ENCODE data around the gene KCP. TPM values are rescaled to one million over a fixed set of nuclear protein-coding genes. Genes with fewer than 3 reads are reported as not detected.

The KCP gene
- total and polyA plus RNA-seq, 2 of the 13 experiments (the other 11 are each of a cell fraction or from before 2014, with no cell fraction given), result 0.37 to 1.0 TPM

DNA sequence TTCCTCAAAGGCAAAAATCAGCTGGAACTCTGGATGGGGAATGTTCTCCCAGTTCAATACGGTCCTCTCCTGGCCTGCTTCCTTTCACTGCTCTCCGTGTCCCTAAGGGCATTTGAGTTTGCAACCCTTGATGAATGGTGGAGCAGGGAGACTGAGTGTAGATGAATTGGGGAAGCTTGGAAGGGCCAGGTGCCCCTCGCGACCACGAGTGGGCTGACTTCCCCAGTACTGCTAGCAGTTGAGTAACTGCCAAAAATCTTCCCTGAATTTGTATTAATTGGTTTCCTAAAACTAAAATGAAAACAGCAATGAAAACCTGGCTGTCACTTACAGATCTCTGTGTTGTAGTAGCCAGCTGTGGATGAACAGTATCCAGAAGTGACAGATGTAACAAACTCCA lies 40.8 kb upstream of the KCP start (continued):
- TF ChIP-seq, protein P1, sequence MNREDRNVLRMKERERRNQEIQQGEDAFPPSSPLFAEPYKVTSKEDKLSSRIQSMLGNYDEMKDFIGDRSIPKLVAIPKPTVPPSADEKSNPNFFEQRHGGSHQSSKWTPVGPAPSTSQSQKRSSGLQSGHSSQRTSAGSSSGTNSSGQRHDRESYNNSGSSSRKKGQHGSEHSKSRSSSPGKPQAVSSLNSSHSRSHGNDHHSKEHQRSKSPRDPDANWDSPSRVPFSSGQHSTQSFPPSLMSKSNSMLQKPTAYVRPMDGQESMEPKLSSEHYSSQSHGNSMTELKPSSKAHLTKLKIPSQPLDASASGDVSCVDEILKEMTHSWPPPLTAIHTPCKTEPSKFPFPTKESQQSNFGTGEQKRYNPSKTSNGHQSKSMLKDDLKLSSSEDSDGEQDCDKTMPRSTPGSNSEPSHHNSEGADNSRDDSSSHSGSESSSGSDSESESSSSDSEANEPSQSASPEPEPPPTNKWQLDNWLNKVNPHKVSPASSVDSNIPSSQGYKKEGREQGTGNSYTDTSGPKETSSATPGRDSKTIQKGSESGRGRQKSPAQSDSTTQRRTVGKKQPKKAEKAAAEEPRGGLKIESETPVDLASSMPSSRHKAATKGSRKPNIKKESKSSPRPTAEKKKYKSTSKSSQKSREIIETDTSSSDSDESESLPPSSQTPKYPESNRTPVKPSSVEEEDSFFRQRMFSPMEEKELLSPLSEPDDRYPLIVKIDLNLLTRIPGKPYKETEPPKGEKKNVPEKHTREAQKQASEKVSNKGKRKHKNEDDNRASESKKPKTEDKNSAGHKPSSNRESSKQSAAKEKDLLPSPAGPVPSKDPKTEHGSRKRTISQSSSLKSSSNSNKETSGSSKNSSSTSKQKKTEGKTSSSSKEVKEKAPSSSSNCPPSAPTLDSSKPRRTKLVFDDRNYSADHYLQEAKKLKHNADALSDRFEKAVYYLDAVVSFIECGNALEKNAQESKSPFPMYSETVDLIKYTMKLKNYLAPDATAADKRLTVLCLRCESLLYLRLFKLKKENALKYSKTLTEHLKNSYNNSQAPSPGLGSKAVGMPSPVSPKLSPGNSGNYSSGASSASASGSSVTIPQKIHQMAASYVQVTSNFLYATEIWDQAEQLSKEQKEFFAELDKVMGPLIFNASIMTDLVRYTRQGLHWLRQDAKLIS (CRISPR knock-in tag; IDR thresholded peaks at IDR 0.05), result no peak
- no peak for TF ChIP-seq JDP2 (CRISPR knock-in tag; IDR thresholded peaks at IDR 0.05; ENCODE audit: borderline replicate concordance)

DNA sequence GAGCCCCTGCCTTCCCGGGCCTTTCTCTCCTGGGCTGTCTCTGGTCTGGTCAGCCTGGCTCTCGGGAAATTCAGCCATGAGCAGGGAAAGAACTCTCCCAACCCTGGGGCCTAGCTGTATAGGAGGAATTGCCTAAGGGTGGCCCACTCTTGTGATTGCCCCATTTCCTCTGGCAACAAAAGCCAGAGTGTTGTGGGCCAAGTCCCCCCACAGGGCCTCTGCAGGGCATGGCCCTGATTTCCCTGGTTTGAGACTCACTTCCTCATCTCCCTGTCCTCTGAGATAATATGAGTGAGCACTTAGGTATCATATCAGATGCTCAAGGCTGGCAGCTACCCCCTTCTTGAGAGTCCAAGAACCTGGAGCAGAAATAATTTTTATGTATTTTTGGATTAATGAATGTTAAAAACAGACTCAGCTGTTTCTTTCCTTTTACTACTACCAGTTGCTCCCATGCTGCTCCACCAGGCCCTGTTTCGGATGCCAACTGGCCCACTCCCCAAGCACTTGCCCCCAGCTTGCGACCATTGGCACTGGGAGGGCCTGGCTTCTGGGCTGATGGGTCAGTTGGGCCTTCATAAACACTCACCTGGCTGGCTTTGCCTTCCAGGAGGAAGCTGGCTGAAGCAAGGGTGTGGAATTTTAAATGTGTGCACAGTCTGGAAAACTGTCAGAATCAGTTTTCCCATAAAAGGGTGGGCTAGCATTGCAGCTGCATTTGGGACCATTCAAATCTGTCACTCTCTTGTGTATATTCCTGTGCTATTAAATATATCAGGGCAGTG lies 38.7 kb upstream of the KCP start:
- FAIRE-seq (no peak), DNase-seq (ENCODE audit: low spot score) (no peak), ATAC-seq (no peak)
- peaks cover 4 to 7% of the 10 kb centered on the region in 2 experiments; a peak in 4 of 5 replicates for H3K36me3 ChIP-seq (replicated peaks in 1 of 2; ENCODE audit: control insufficient read depth in 1 of 2, insufficient read depth in 2 of 2, low read length in 2 of 2)
- H4K20me1 ChIP-seq (ENCODE audit: insufficient read depth, low read length), result no peaks in the 10 kb centered on the region
- no peak overlapping the region for H2AFZ ChIP-seq (ENCODE audit: low read length)
- no peaks in the 10 kb centered on the region for H3K9me3 ChIP-seq (ENCODE audit: low read length)
- no peaks in the 10 kb centered on the region for H3K27me3 ChIP-seq (ENCODE audit: control insufficient read depth in 1 of 2, insufficient read depth in 2 of 2, low read length in 2 of 2)
- in situ Hi-C loops (cut with HindIII; ENCODE audit: extremely low pct_ligation_motif_present, low pct_unique_long_range_greater_than_20kb) (loop anchor here (5.0 kb wide), 1 partner anchor 42 kb away; no protein-coding TSS in a partner anchor), intact Hi-C loops (cut with micrococcal nuclease; ENCODE audit: unreplicated experiment) (no loop called here)
- WGBS (ENCODE audit: low lambda C conversion rate), result 95% methylated on average over 3 of the region's 4 CpGs
- no peak overlapping the region for H3K4me2 ChIP-seq (ENCODE audit: low read depth, low read length)
- BruUV-seq (replicated peaks), result no TSS peak
- no peak overlapping the region for H3K9ac ChIP-seq (ENCODE audit: insufficient read depth, low read depth, low read length)
- H3K4me1 ChIP-seq (ENCODE audit: insufficient read depth, low read length), result no peaks in the 10 kb centered on the region
- ChIA-PET POLR2A (no interaction called here), CTCF (ENCODE audit: low intra/inter-chr PET ratio, low total read pairs) (no interaction called here)
- H3K27ac ChIP-seq (ENCODE audit: extremely low read length, insufficient read depth, low read length), result no peak overlapping the region
- H3K4me3 ChIP-seq (replicated peaks in 1 of 3; ENCODE audit: insufficient read depth in 1 of 3, low read depth in 2 of 3, low read length in 3 of 3), result no peak overlapping the region
- no peaks in the 10 kb centered on the region for H3K79me2 ChIP-seq (ENCODE audit: insufficient read depth, low read length)
- TF ChIP-seq PCBP2 (optimal IDR thresholded peaks at IDR 0.05; ENCODE audit: low read depth, low read length, poor library complexity, severe bottlenecking) (no peak), NFE2 (CRISPR knock-in tag; IDR thresholded peaks at IDR 0.05) (no peak), REL (CRISPR knock-in tag; conservative IDR thresholded peaks at IDR 0.05) (no peak), ZNF138 (CRISPR knock-in tag; IDR thresholded peaks at IDR 0.05; ENCODE audit: low read depth) (no peak), MIER3 (CRISPR knock-in tag; IDR thresholded peaks at IDR 0.05; ENCODE audit: borderline replicate concordance) (no peak), AGO2 (optimal IDR thresholded peaks at IDR 0.05; ENCODE audit: low read depth, low read length) (peak; percentile 13), FOXC1 (CRISPR knock-in tag; IDR thresholded peaks at IDR 0.05; ENCODE audit: borderline replicate concordance) (no peak)
- TF ChIP-seq, protein P2, sequence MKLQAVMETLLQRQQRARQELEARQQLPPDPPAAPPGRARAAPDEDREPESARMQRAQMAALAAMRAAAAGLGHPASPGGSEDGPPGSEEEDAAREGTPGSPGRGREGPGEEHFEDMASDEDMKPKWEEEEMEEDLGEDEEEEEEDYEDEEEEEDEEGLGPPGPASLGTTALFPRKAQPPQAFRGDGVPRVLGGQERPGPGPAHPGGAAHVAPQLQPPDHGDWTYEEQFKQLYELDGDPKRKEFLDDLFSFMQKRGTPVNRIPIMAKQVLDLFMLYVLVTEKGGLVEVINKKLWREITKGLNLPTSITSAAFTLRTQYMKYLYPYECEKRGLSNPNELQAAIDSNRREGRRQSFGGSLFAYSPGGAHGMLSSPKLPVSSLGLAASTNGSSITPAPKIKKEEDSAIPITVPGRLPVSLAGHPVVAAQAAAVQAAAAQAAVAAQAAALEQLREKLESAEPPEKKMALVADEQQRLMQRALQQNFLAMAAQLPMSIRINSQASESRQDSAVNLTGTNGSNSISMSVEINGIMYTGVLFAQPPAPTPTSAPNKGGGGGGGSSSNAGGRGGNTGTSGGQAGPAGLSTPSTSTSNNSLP (IDR thresholded peaks at IDR 0.05; ENCODE audit: low read depth, low read length), result no peak
- TF ChIP-seq, protein P3, sequence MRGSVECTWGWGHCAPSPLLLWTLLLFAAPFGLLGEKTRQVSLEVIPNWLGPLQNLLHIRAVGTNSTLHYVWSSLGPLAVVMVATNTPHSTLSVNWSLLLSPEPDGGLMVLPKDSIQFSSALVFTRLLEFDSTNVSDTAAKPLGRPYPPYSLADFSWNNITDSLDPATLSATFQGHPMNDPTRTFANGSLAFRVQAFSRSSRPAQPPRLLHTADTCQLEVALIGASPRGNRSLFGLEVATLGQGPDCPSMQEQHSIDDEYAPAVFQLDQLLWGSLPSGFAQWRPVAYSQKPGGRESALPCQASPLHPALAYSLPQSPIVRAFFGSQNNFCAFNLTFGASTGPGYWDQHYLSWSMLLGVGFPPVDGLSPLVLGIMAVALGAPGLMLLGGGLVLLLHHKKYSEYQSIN (CRISPR knock-in tag; IDR thresholded peaks at IDR 0.05; ENCODE audit: borderline replicate concordance), result no peak
